Smooth muscle cell (in vitro differentiated cells): ENCODE measurements around the gene RFTN1. TPM values are rescaled to one million over a fixed set of nuclear protein-coding genes. Genes with fewer than 3 reads are reported as not detected.

Experiments
- DNase-seq: peaks from one replicate; lab custom pipeline; 2025; ENCODE audit not compliant: unreplicated experiment; lab: John Stamatoyannopoulos, UW
- H2AFZ ChIP-seq: fragments of 200-600 bp; sonication (generic); 2 replicates; pipeline ENCODE4 v1.6.0; 2016; ENCODE audit warnings: antibody characterized with exemption, low read depth, mild to moderate bottlenecking
- H3F3A ChIP-seq: fragments of 200-600 bp; sonication (generic); 2 replicates; pipeline ENCODE4 v1.6.0; 2017; ENCODE audit warnings: antibody characterized with exemption, low read depth
- H3K27ac ChIP-seq: fragments of 200-600 bp; sonication (generic); 2 replicates; pipeline ENCODE4 v1.5.1; 2016; ENCODE audit warnings: low read depth, mild to moderate bottlenecking
- H3K27me3 ChIP-seq: fragments of 200-600 bp; sonication (generic); 2 replicates; pipeline ENCODE4 v1.6.1; 2016; ENCODE audit warnings: low read depth, mild to moderate bottlenecking
- H3K36me3 ChIP-seq: fragments of 200-600 bp; sonication (generic); 2 replicates; pipeline ENCODE4 v1.5.1; 2016; ENCODE audit warnings: low read depth
- H3K4me1 ChIP-seq: fragments of 200-600 bp; sonication (generic); 2 replicates; pipeline ENCODE4 v1.5.1; 2016; ENCODE audit warnings: low read depth
- H3K4me2 ChIP-seq: fragments of 200-600 bp; sonication (generic); 2 replicates; pipeline ENCODE4 v1.6.0; 2016; ENCODE audit warnings: mild to moderate bottlenecking
- H3K4me3 ChIP-seq: fragments of 200-600 bp; sonication (generic); 2 replicates; pipeline ENCODE4 v1.5.1; 2016; ENCODE audit warnings: mild to moderate bottlenecking
- H3K79me2 ChIP-seq: fragments of 200-600 bp; sonication (generic); 2 replicates; pipeline ENCODE4 v1.6.0; 2016; ENCODE audit warnings: low read depth, mild to moderate bottlenecking
- H3K9ac ChIP-seq: fragments of 200-600 bp; sonication (generic); 2 replicates; pipeline ENCODE4 v1.6.0; 2016; ENCODE audit warnings: low read depth
- H3K9me3 ChIP-seq: fragments of 200-600 bp; sonication (generic); replicated peaks from 2 replicates; pipeline ENCODE4 v1.5.1; 2016; ENCODE audit warnings: low read depth
- H4K20me1 ChIP-seq: fragments of 200-600 bp; sonication (generic); 2 replicates; pipeline ENCODE4 v1.6.0; 2016; ENCODE audit warnings: low read depth
- CTCF ChIP-seq: fragments of 200-600 bp; sonication (generic); IDR thresholded peaks from 2 replicates; pipeline ENCODE4 v1.5.1; 2017; ENCODE audit warnings: borderline replicate concordance, mild to moderate bottlenecking, antibody characterized with exemption; ENCODE audit not compliant: insufficient read depth, poor library complexity, severe bottlenecking
- WGBS: methylation state at CpG from one replicate; pipeline ENCODE4 v1.1.7; 2016; ENCODE audit warnings: low lambda C conversion rate; 5-methylcytosine and 5-hydroxymethylcytosine counted together
- polyA plus RNA-seq: library from polyadenylated mRNA; unstranded; fragments of >200 nt; fragmentation: Nextera tagmentation; extraction: Ambion mirVana; gene quantifications from 2 replicates; pipeline ENCODE4 v1.2.1, GENCODE V29; 2016
- total RNA-seq: library from RNA; depleted of rRNA; stranded (reverse); fragments of >200 nt; gene quantifications from 2 replicates; pipeline ENCODE4 v1.2.3, GENCODE V29; 2014

The RFTN1 gene
- total and polyA plus RNA-seq, 2 experiments from 2014 or later = 21.7 to 35.6 TPM

GRCh38 chr3:16406166-16406565 lies 107.3 kb downstream of the RFTN1 start:
- Histone ChIP-seq H3K27me3 (no peaks in the 10 kb centered on the region), H3K36me3 (no peaks in the 10 kb centered on the region), H3K79me2 (no peaks in the 10 kb centered on the region), H3K9me3 (no peaks in the 10 kb centered on the region), H4K20me1 (peaks cover 16% of the 10 kb centered on the region), H3K4me3 (no peak overlapping the region), H3K9ac (no peak overlapping the region), H3K27ac (no peak overlapping the region), H3K4me1 (peaks cover 5% of the 10 kb centered on the region), H2AFZ (no peak overlapping the region), H3F3A (no peaks in the 10 kb centered on the region), H3K4me2 (no peak overlapping the region)
- TF ChIP-seq CTCF = no peak
- WGBS = 90% methylated on average over 6 of the region's 6 CpGs
- no peak for DNase-seq

DNA sequence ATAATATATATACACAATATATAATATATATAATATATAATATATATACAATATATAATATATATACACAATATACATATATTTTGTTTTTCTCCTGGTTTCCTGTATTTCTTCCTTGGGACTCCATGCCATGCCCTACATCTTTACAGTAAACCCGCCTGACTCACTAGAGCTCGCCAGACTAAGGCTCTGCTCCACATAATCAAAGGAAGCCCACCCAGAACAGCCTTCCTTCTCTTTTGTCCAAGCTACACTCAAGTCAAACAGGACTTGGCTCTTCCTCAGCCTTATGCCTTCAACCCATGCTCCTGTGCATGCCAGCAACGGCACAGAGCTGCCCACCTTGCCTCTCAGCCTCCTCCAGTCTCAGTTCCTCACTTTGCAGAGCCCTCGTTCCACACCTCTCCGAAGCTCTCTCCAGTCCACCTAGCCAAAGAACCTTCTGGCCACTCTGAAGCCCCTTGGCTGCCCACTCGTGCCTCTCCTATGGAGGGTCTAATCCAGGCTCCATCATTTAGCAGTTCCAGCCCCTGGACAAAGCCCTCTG lies 109.1 kb downstream of the RFTN1 start:
- no peak overlapping the region for H3K4me2 ChIP-seq
- no peak overlapping the region for H3K27ac ChIP-seq
- H4K20me1 ChIP-seq = peaks cover 18% of the 10 kb centered on the region
- H3F3A ChIP-seq = no peaks in the 10 kb centered on the region
- no peaks in the 10 kb centered on the region for H3K27me3 ChIP-seq
- H3K4me1 ChIP-seq = peaks cover 8% of the 10 kb centered on the region
- DNase-seq = no peak
- TF ChIP-seq CTCF = no peak
- WGBS = 95% methylated on average over 6 of the region's 6 CpGs
- no peaks in the 10 kb centered on the region for H3K36me3 ChIP-seq
- no peaks in the 10 kb centered on the region for H3K9me3 ChIP-seq
- H3K4me3 ChIP-seq = no peak overlapping the region
- H3K79me2 ChIP-seq = no peaks in the 10 kb centered on the region
- no peak overlapping the region for H2AFZ ChIP-seq
- no peak overlapping the region for H3K9ac ChIP-seq

DNA sequence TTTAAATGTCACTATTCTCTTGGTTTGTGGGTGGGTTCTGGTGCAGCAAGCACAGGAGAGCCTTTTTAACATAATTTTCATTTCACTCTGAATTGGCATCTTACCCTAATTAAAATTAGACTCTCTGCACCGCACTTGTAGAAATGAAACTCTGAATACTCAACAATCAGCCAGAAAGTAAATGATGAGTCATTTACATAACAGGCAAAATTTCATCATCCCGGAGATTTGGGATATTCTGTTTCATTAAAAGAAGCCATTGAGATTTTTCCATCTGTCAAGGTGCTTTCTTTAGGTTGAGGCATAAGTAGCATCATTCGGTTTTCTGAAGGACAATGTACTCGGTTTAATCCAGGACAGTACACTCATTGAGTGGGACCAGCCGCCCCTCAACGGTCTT lies 111.0 kb downstream of the RFTN1 start:
- no peaks in the 10 kb centered on the region for H3F3A ChIP-seq
- no peak overlapping the region for H3K4me2 ChIP-seq
- H3K36me3 ChIP-seq = no peaks in the 10 kb centered on the region
- DNase-seq = no peak
- H4K20me1 ChIP-seq = peaks cover 18% of the 10 kb centered on the region
- WGBS = 89% methylated on average over 6 of the region's 6 CpGs
- peaks cover 6% of the 10 kb centered on the region for H3K4me1 ChIP-seq
- H2AFZ ChIP-seq = no peak overlapping the region
- H3K79me2 ChIP-seq = no peaks in the 10 kb centered on the region
- no peaks in the 10 kb centered on the region for H3K9me3 ChIP-seq
- H3K27ac ChIP-seq = no peak overlapping the region
- TF ChIP-seq CTCF = no peak
- no peaks in the 10 kb centered on the region for H3K27me3 ChIP-seq
- no peak overlapping the region for H3K4me3 ChIP-seq
- H3K9ac ChIP-seq = no peak overlapping the region

DNA sequence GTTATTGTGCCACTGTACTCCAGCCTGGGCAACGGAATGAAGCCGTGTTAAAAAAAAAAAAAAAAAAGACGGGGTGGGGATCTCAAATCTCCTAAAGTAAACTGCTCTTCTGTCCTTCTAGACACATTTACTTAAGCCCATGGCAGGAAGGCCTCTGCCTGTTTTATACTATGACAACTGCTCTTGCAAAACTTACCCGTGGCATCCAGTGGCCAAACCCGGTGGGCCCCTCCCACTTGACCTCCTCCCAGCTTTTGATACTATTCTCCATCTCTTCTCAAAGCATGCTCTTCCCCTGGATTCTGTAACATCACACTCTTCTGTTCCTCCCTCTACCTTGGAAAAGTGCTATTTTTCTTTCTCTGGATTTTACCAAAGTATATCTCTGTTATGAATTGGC lies 112.2 kb downstream of the RFTN1 start:
- no peak for TF ChIP-seq CTCF
- no peaks in the 10 kb centered on the region for H3F3A ChIP-seq
- H2AFZ ChIP-seq = no peak overlapping the region
- H3K27me3 ChIP-seq = no peaks in the 10 kb centered on the region
- no peak overlapping the region for H3K4me2 ChIP-seq
- no peak overlapping the region for H3K4me3 ChIP-seq
- peaks cover 6% of the 10 kb centered on the region for H3K4me1 ChIP-seq
- H3K79me2 ChIP-seq = no peaks in the 10 kb centered on the region
- no peaks in the 10 kb centered on the region for H3K9me3 ChIP-seq
- H3K36me3 ChIP-seq = no peaks in the 10 kb centered on the region
- WGBS = 97% methylated on average over 5 of the region's 5 CpGs
- no peak for DNase-seq
- no peak overlapping the region for H3K9ac ChIP-seq
- H4K20me1 ChIP-seq = peaks cover 18% of the 10 kb centered on the region
- no peak overlapping the region for H3K27ac ChIP-seq
